K562 (cell line): ENCODE measurements around the gene PPP1R9A. TPM values are rescaled to one million over a fixed set of nuclear protein-coding genes. Genes with fewer than 3 reads are reported as not detected.

ENCODE experiments used
- ATAC-seq: fragments of 200-7000 bp; cut with Tn5 transposase; 3 replicates; pipeline ENCODE4 v1.9.1; 2020; ENCODE audit warnings: moderate library complexity
- BruUV-seq: library from RNA; stranded (reverse); fragments of 400-500 nt; replicated peaks from 2 replicates; lab custom pipeline; 2021; lab: Mats Ljungman, UMichigan
- CTCF ChIA-PET: fragments of 300-600 bp; formaldehyde crosslinking; extraction: SDS; loops from one replicate; lab custom pipeline; 2021; ENCODE audit warnings: low intra/inter-chr PET ratio; lab: Yijun Ruan, JAX
- POLR2A ChIA-PET: fragments of 300-600, 350-650 bp; sonication (Branson Sonifier 250); formaldehyde crosslinking; extraction: SDS; loops from one replicate; lab custom pipeline; 2021; ENCODE audit warnings: antibody characterized with exemption, inconsistent platforms; lab: Yijun Ruan, JAX
- DNase-seq, 4 experiments: peaks; one replicate each; pipeline versions ENCODE4 v3.0.0 to v3.0.0-alpha.2; 2011 to 2018; ENCODE audit warnings: low spot score in 3 of 4, mixed read lengths in 3 of 4; ENCODE audit errors: extremely low read depth in 1 of 4
- FAIRE-seq: peaks from 2 replicates; lab custom pipeline; 2011; peaks lifted over from hg19 to GRCh38; lab: Jason Lieb, UNC
- H2AFZ ChIP-seq: 2 replicates; pipeline ENCODE4 v1.6.0; 2011; ENCODE audit warnings: low read depth, low read length, control low read depth, inconsistent platforms
- H3K27ac ChIP-seq: fragments of 200-600 bp; 3 replicates; pipeline ENCODE4 v1.8.0; 2011; ENCODE audit warnings: low read depth, mild to moderate bottlenecking, control low read depth, inconsistent platforms, low read length, moderate library complexity, mixed read lengths; ENCODE audit errors: extremely low read depth
- H3K27me3 ChIP-seq, 2 experiments: fragments of 300-600 bp in 1 of 2; 2 replicates in 1 of 2; 3 replicates in 1 of 2; pipeline versions ENCODE4 v1.6.0 to v1.8.0; 2011; ENCODE audit warnings: inconsistent platforms in 2 of 2, low read length in 2 of 2, mild to moderate bottlenecking in 1 of 2, mixed read lengths in 1 of 2, moderate library complexity in 1 of 2; ENCODE audit not compliant: control insufficient read depth in 2 of 2, insufficient read depth in 2 of 2
- H3K36me3 ChIP-seq: fragments of 300-600 bp; 3 replicates; pipeline ENCODE4 v1.8.0; 2011; ENCODE audit warnings: mild to moderate bottlenecking, low read length, inconsistent platforms; ENCODE audit not compliant: control insufficient read depth, insufficient read depth
- H3K4me1 ChIP-seq, 2 experiments: fragments of 200-600 bp in 1 of 2; replicated peaks in 1 of 2; 2 replicates in 1 of 2; 3 replicates in 1 of 2; pipeline versions ENCODE4 v1.5.1 to v1.8.0; 2011; ENCODE audit warnings: inconsistent platforms in 2 of 2, low read length in 2 of 2, mild to moderate bottlenecking in 1 of 2, mixed read lengths in 1 of 2, moderate library complexity in 1 of 2; ENCODE audit not compliant: control insufficient read depth in 2 of 2, insufficient read depth in 2 of 2
- H3K4me2 ChIP-seq: 2 replicates; pipeline ENCODE4 v1.6.1; 2011; ENCODE audit warnings: low read length, control low read depth, inconsistent platforms, mixed read lengths; ENCODE audit not compliant: insufficient read depth
- H3K4me3 ChIP-seq: fragments of 200-600 bp; sonication (generic), shearing (Covaris generic); 2 replicates; pipeline ENCODE4 v1.5.1; 2016; ENCODE audit warnings: control low read depth, inconsistent platforms
- H3K79me2 ChIP-seq: fragments of 200-600 bp; 3 replicates; pipeline ENCODE4 v1.8.0; 2011; ENCODE audit warnings: low read length, inconsistent platforms; ENCODE audit not compliant: control insufficient read depth, insufficient read depth
- H3K9ac ChIP-seq, 2 experiments: 2 replicates each; pipeline versions ENCODE4 v1.6.0 to v1.6.1; 2011; ENCODE audit warnings: low read depth in 2 of 2, low read length in 2 of 2, control low read depth in 1 of 2, inconsistent platforms in 1 of 2, mild to moderate bottlenecking in 1 of 2, mixed read lengths in 1 of 2; ENCODE audit not compliant: insufficient read depth in 1 of 2
- H3K9me1 ChIP-seq: one replicate; pipeline ENCODE4 v1.6.0; 2011; ENCODE audit warnings: inconsistent platforms, mild to moderate bottlenecking, low read length, moderate library complexity; ENCODE audit not compliant: control insufficient read depth, insufficient read depth
- H3K9me3 ChIP-seq: replicated peaks from 2 replicates; pipeline ENCODE4 v1.5.1; 2011; ENCODE audit warnings: low read depth, low read length, inconsistent platforms; ENCODE audit not compliant: control insufficient read depth, insufficient read depth
- H4K20me1 ChIP-seq: replicated peaks from 2 replicates; pipeline ENCODE4 v1.6.1; 2011; ENCODE audit warnings: low read length, inconsistent platforms, mixed read lengths; ENCODE audit not compliant: control insufficient read depth, insufficient read depth
- ATF3 ChIP-seq, 2 experiments: fragments of 450-650 bp in 1 of 2; sonication (generic) in 1 of 2; formaldehyde crosslinking in 1 of 2; IDR thresholded peaks in 1 of 2; conservative IDR thresholded peaks in 1 of 2; 2 replicates each; pipeline versions ENCODE4 v1.6.1 to v1.8.1; 2016 to 2023; ENCODE audit warnings: mild to moderate bottlenecking in 2 of 2, moderate library complexity in 2 of 2, inconsistent platforms in 1 of 2, missing genetic modification reagents in 1 of 2
- BCOR ChIP-seq: fragments of 450-650 bp; IDR thresholded peaks from 2 replicates; pipeline ENCODE4 v1.6.1; 2016
- CREB1 ChIP-seq, 2 experiments: sonication (generic) in 1 of 2; formaldehyde crosslinking in 1 of 2; IDR thresholded peaks; 2 replicates each; pipeline versions ENCODE4 v1.6.1 to v1.8.0; 2012 to 2022; ENCODE audit warnings: inconsistent platforms in 1 of 2, mild to moderate bottlenecking in 1 of 2, missing genetic modification reagents in 1 of 2, moderate library complexity in 1 of 2
- MAFF ChIP-seq: IDR thresholded peaks from 2 replicates; pipeline ENCODE4 v1.6.1; 2012; ENCODE audit warnings: low read length, improper control_type of control experiment
- NR2F6 ChIP-seq: fragments of 450-650 bp; formaldehyde crosslinking; IDR thresholded peaks from 2 replicates; pipeline ENCODE4 v1.4.0; 2020; ENCODE audit warnings: mild to moderate bottlenecking
- RBM25 ChIP-seq: fragments of 200-400 bp; formaldehyde crosslinking; IDR thresholded peaks from 2 replicates; pipeline ENCODE4 v1.6.1; 2018; ENCODE audit warnings: low read length, low read depth, moderate library complexity; ENCODE audit not compliant: severe bottlenecking
- SFPQ ChIP-seq: fragments of 200-400 bp; formaldehyde crosslinking; IDR thresholded peaks from 2 replicates; pipeline ENCODE4 v1.6.1; 2017; ENCODE audit warnings: mild to moderate bottlenecking, low read depth, low read length, moderate library complexity
- SMARCA4 ChIP-seq: fragments of 450-650 bp; IDR thresholded peaks from 2 replicates; pipeline ENCODE4 v1.6.1; 2016
- SRSF9 ChIP-seq: fragments of 200-400 bp; formaldehyde crosslinking; IDR thresholded peaks from 2 replicates; pipeline ENCODE4 v1.6.1; 2017; ENCODE audit warnings: low read depth, low read length, borderline replicate concordance
- ZBTB26 ChIP-seq: fragments of 450-650 bp; formaldehyde crosslinking; IDR thresholded peaks from 2 replicates; pipeline ENCODE4 v1.4.0; 2022; ENCODE audit warnings: missing genetic modification characterization
- ZNF24 ChIP-seq: fragments of 450-650 bp; IDR thresholded peaks from 2 replicates; pipeline ENCODE4 v1.6.1; 2016
- ZNF263 ChIP-seq: sonication (generic); formaldehyde crosslinking; IDR thresholded peaks from 2 replicates; pipeline ENCODE4 v1.8.0; 2022; ENCODE audit warnings: mild to moderate bottlenecking, missing genetic modification reagents, borderline replicate concordance
- WGBS: fragments of 100-300 bp; shearing (Covaris generic); methylation state at CpG from one replicate; pipeline ENCODE4 v1.1.6; 2016; ENCODE audit warnings: low coverage, mixed read lengths; ENCODE audit not compliant: insufficient coverage; ENCODE audit errors: missing lambda C conversion rate; 5-methylcytosine and 5-hydroxymethylcytosine counted together
- in situ Hi-C: fragments of 300-500 bp; cut with MboI; formaldehyde crosslinking; loops from 4 replicates; pipeline ENCODE4 v1.15.0; 2018; ENCODE audit warnings: inconsistent platforms, mixed read lengths
- intact Hi-C: fragments of 100-400 bp; cut with micrococcal nuclease; formaldehyde crosslinking; loops from 2 replicates; pipeline ENCODE4 v1.14.2; 2022
- polyA plus RNA-seq, 8 experiments: library from polyadenylated mRNA; depleted of rRNA in 4 of 8; stranded (reverse) in 5 of 8; unstranded in 3 of 8; fragments of >200 nt; fragmentation: Nextera tagmentation in 2 of 8; fragmentation: Illumina TruSeq in 1 of 8; extraction: Ambion mirVana in 2 of 8; extraction: Trizol in 1 of 8; gene quantifications; 2 replicates each; pipeline versions ENCODE4 v1.2.1 to v1.2.3, GENCODE V29; 2011 to 2014; ENCODE audit warnings: inconsistent platforms in 1 of 8, missing spikeins in 1 of 8
- total RNA-seq, 7 experiments: library from RNA; depleted of rRNA in 6 of 7; stranded (reverse); fragments of >200 nt in 6 of 7; fragmentation: Illumina TruSeq in 2 of 7; extraction: Trizol in 2 of 7; gene quantifications; 2 replicates each; pipeline versions ENCODE4 v1.2.1 to v1.2.3, GENCODE V29; 2011 to 2021; ENCODE audit warnings: low replicate concordance in 1 of 7

The PPP1R9A gene
- total and polyA plus RNA-seq, 9 of the 15 experiments (the other 6 are each of a cell fraction or from before 2014, with no cell fraction given) = 0.24 TPM; not detected in 8

DNA sequence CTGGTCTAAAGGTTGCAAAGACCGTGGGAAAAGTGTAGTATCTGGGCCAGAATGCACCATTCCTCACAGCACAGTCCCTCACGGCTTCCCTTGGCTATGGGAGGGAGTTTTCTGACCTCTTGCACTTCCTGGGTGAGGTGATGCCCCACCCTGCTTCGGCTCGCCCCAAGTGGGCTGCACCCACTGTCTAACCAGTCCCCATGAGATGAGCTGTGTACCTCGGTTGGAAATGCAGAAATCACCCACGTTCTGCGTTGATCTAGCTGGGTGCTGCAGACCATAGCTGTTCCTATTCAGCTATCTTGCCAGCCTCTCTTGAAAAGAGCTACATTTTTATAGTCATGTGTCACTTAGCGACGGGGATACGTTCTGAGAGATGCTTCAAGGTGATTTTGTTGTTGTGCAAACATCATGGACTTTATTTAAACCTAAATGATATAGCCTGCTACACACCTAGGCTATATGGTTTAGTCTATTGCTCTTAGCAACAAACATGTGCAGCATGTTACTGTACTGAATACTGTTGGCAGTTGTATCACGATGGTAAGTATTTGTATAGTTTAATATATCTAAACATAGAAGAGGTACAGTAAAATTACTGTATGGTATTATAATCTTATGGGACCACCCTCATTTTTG, 120.0 kb downstream of the PPP1R9A start:
- ChIA-PET POLR2A (no interaction called here), CTCF (no interaction called here)
- no peaks in the 10 kb centered on the region for H3K9me1 ChIP-seq
- intact Hi-C loops (no loop called here), in situ Hi-C loops (no loop called here)
- no peak overlapping the region for H3K4me3 ChIP-seq
- no peak for ATAC-seq
- no TSS peak for BruUV-seq
- H3K36me3 ChIP-seq = no peaks in the 10 kb centered on the region
- no peaks in the 10 kb centered on the region for H3K4me1 ChIP-seq
- WGBS = under 1% methylated on average over 11 of the region's 11 CpGs
- H3K9me3 ChIP-seq = no peaks in the 10 kb centered on the region
- H3K9ac ChIP-seq = no peak overlapping the region
- no peak overlapping the region for H2AFZ ChIP-seq
- no peak overlapping the region for H3K4me2 ChIP-seq
- no peaks in the 10 kb centered on the region for H4K20me1 ChIP-seq
- TF ChIP-seq NR2F6 (CRISPR knock-in tag) = no peak
- TF ChIP-seq ZNF24 = no peak
- no peak for TF ChIP-seq ZBTB26 (CRISPR knock-in tag)
- TF ChIP-seq RBM25 = no peak
- H3K79me2 ChIP-seq = no peaks in the 10 kb centered on the region
- no peak overlapping the region for H3K27ac ChIP-seq
- no peak for DNase-seq
- no peak for FAIRE-seq
- H3K27me3 ChIP-seq = no peaks in the 10 kb centered on the region

DNA sequence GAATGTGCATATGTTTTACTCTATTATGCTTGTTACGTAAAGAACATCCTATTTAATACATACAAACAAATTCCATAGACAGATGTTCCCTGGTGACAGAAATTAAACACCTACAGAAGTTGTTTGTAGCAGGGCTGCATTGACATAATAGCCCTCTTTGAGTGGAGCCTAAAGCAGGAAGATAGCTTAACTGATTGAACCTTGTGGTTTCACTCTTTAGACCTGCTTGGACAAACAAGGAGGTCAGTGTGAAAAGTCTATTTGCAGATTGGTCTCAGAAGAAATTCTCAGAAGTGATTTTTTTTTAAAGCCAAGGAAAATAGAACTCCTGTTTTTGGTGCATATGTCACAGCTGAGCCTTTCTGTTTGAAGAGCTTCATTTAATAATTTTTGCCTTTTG, 121.3 kb downstream of the PPP1R9A start:
- in situ Hi-C loops = no loop called here
- H3K36me3 ChIP-seq = no peaks in the 10 kb centered on the region
- FAIRE-seq (no peak), ATAC-seq (no peak), DNase-seq (no peak)
- H3K4me1 ChIP-seq = no peaks in the 10 kb centered on the region
- no peak overlapping the region for H3K27ac ChIP-seq
- H3K27me3 ChIP-seq = no peaks in the 10 kb centered on the region
- H4K20me1 ChIP-seq = no peaks in the 10 kb centered on the region
- no TSS peak for BruUV-seq
- WGBS = 5% methylated on average over 1 of the region's 1 CpG
- POLR2A ChIA-PET = interaction anchor here (0.5 kb wide), 1 partner anchor 282 kb away, joined by 3 read pairs; no protein-coding TSS in a partner anchor
- no peaks in the 10 kb centered on the region for H3K9me1 ChIP-seq
- H3K9ac ChIP-seq = no peak overlapping the region
- H3K4me3 ChIP-seq = no peak overlapping the region
- intact Hi-C loops = no loop called here
- CTCF ChIA-PET = no interaction called here
- no peaks in the 10 kb centered on the region for H3K9me3 ChIP-seq
- no peaks in the 10 kb centered on the region for H3K79me2 ChIP-seq
- H2AFZ ChIP-seq = no peak overlapping the region
- no peak overlapping the region for H3K4me2 ChIP-seq
- TF ChIP-seq BCOR (no peak), CREB1 (IDR thresholded peaks at IDR 0.05) (no peak), CREB1 (CRISPR knock-in tag; IDR thresholded peaks at IDR 0.05) (no peak), SFPQ (no peak), MAFF (no peak), SMARCA4 (no peak), ATF3 (IDR thresholded peaks at IDR 0.05) (no peak), ATF3 (CRISPR knock-in tag; conservative IDR thresholded peaks at IDR 0.05) (no peak), ZNF263 (CRISPR knock-in tag) (no peak), SRSF9 (no peak)
